Hepatocyte (in vitro differentiated cells): ENCODE results near the gene PRSS21.

Experiments used
- EZH2 ChIP-seq: fragments of 200-600 bp; sonication (generic); IDR thresholded peaks from 2 replicates; pipeline ENCODE4 v1.6.1; 2016; ENCODE audit warnings: antibody characterized with exemption, mild to moderate bottlenecking, borderline replicate concordance
- EZH2phosphoT487 ChIP-seq: fragments of 200-600 bp; sonication (generic); IDR thresholded peaks from one replicate; pipeline ENCODE4 v1.6.1; 2018; ENCODE audit warnings: antibody characterized with exemption, mild to moderate bottlenecking, low read depth, moderate library complexity; ENCODE audit not compliant: unreplicated experiment, severe bottlenecking
- TF ChIP-seq, protein P1 (sequence below): fragments of 200-600 bp; sonication (generic); IDR thresholded peaks from 2 replicates; pipeline ENCODE4 v1.5.1; 2016; ENCODE audit warnings: antibody characterized with exemption, mild to moderate bottlenecking; ENCODE audit not compliant: poor library complexity

DNA sequence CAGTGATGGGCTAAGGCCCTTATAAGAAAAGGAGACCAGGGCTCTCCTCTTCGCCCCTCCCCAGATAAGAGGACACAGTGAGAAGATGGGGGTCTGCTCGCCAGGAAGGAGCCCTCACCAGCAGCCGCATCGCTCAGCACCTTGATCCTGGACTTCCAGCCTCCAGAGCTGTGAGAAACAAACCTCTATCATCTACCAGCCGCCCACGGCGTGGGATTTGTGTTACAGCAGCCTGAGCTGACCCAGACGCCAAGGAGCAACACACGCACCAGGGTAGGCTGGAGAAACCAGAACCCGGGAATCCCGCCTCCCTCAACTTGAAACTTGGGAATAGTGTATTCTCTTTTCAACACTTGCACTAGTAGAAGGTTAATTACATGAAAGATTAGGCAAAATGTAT lies 8.9 kb downstream of the PRSS21 start:
- TF ChIP-seq, protein P1, sequence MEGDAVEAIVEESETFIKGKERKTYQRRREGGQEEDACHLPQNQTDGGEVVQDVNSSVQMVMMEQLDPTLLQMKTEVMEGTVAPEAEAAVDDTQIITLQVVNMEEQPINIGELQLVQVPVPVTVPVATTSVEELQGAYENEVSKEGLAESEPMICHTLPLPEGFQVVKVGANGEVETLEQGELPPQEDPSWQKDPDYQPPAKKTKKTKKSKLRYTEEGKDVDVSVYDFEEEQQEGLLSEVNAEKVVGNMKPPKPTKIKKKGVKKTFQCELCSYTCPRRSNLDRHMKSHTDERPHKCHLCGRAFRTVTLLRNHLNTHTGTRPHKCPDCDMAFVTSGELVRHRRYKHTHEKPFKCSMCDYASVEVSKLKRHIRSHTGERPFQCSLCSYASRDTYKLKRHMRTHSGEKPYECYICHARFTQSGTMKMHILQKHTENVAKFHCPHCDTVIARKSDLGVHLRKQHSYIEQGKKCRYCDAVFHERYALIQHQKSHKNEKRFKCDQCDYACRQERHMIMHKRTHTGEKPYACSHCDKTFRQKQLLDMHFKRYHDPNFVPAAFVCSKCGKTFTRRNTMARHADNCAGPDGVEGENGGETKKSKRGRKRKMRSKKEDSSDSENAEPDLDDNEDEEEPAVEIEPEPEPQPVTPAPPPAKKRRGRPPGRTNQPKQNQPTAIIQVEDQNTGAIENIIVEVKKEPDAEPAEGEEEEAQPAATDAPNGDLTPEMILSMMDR = no peak
- TF ChIP-seq EZH2 (no peak), EZH2phosphoT487 (no peak)
